GM19463 (cell line): ENCODE data around the gene MRO.
"Not testable (repeated sequence)": the region's sequence is repeated elsewhere in the genome, so short reads cannot be mapped to it uniquely, and the experiment has no call there.

Experiments used
- ATAC-seq: cut with Tn5 transposase; IDR thresholded peaks from one replicate; pipeline ENCODE4 v1.9.1; 2021; ENCODE audit warnings: mild to moderate bottlenecking, moderate library complexity; ENCODE audit not compliant: unreplicated experiment

MRO gene

GRCh38 chr18:50793641-50794565, 25.9 kb downstream of the MRO start:
- no peak for ATAC-seq

- no peak for ATAC-seq
Measured at GRCh38 chr18:50792885-50793284, 26.9 kb downstream of the MRO start.

GRCh38 chr18:50791599-50792438, 28.0 kb downstream of the MRO start:
- ATAC-seq = no peak

GRCh38 chr18:50790948-50791347, 28.9 kb downstream of the MRO start:
- ATAC-seq = no peak

- no peak for ATAC-seq
Measured at GRCh38 chr18:50790241-50790640, 29.6 kb downstream of the MRO start.

GRCh38 chr18:50788284-50788683, 31.5 kb downstream of the MRO start:
- ATAC-seq = no peak

GRCh38 chr18:50786864-50787263, 33.0 kb downstream of the MRO start:
- no peak for ATAC-seq

GRCh38 chr18:50783553-50783952, 36.3 kb downstream of the MRO start:
- no peak for ATAC-seq

GRCh38 chr18:50779021-50779420, 40.8 kb downstream of the MRO start:
- ATAC-seq = not testable (repeated sequence)

GRCh38 chr18:50776383-50776782, 43.4 kb downstream of the MRO start:
- ATAC-seq = no peak

- ATAC-seq = no peak
Measured at GRCh38 chr18:50775726-50776125, 44.1 kb downstream of the MRO start.

- no peak for ATAC-seq
Measured at GRCh38 chr18:50775207-50775606, 44.6 kb downstream of the MRO start.

- ATAC-seq = no peak
Measured at GRCh38 chr18:50769463-50769862, 50.4 kb downstream of the MRO start.

- ATAC-seq = no peak
Measured at GRCh38 chr18:50757358-50757757, 62.5 kb downstream of the MRO start.

- ATAC-seq = no peak
Measured at GRCh38 chr18:50754297-50754696, 65.5 kb downstream of the MRO start.

GRCh38 chr18:50753311-50753710, 66.5 kb downstream of the MRO start:
- no peak for ATAC-seq

- ATAC-seq = no peak
Measured at GRCh38 chr18:50751947-50752346, 67.9 kb downstream of the MRO start.

GRCh38 chr18:50751490-50751889, 68.3 kb downstream of the MRO start:
- no peak for ATAC-seq

- ATAC-seq = no peak
Measured at GRCh38 chr18:50750546-50750945, 69.3 kb downstream of the MRO start.

- ATAC-seq = no peak
Measured at GRCh38 chr18:50749945-50750344, 69.9 kb downstream of the MRO start.

GRCh38 chr18:50749421-50749820, 70.4 kb downstream of the MRO start:
- no peak for ATAC-seq
